GM12874 (cell line): Measurements from ENCODE around the gene PRRX1.

Experiments used
- CTCF ChIP-seq: IDR thresholded peaks from 2 replicates; pipeline ENCODE4 v1.5.1; 2011; ENCODE audit warnings: low read depth, mild to moderate bottlenecking, control low read depth, low read length, moderate library complexity; ENCODE audit not compliant: insufficient read depth

PRRX1 gene

GRCh38 chr1:170749959-170750358 lies 86.0 kb downstream of the PRRX1 start:
- TF ChIP-seq CTCF = no peak

- no peak for TF ChIP-seq CTCF
These were observed 91.9 kb downstream of the PRRX1 start for GRCh38 chr1:170755795-170756194.

- TF ChIP-seq CTCF = no peak
These were observed 95.1 kb downstream of the PRRX1 start for GRCh38 chr1:170758992-170759391.

GRCh38 chr1:170765279-170765678 lies 101.3 kb downstream of the PRRX1 start:
- no peak for TF ChIP-seq CTCF

- no peak for TF ChIP-seq CTCF
These were observed 101.9 kb downstream of the PRRX1 start for GRCh38 chr1:170765712-170766330.

GRCh38 chr1:170768929-170769328 lies 105.0 kb downstream of the PRRX1 start:
- TF ChIP-seq CTCF = no peak

- TF ChIP-seq CTCF = no peak
These were observed 105.8 kb downstream of the PRRX1 start for GRCh38 chr1:170769691-170770090.
